SJCRH30 (cell line): Measurements from ENCODE around the gene LIN37. TPM values are rescaled to one million over a fixed set of nuclear protein-coding genes. Genes with fewer than 3 reads are reported as not detected.

ENCODE experiments used
- DNase-seq, 2 experiments: peaks; one replicate each; pipeline ENCODE4 v3.0.0-alpha.2; 2015 to 2020
- H3K27ac ChIP-seq: fragments of 250-450 bp; sonication (Bioruptor Pico); 2 replicates; pipeline ENCODE4 v1.5.1; 2020; ENCODE audit warnings: mild to moderate bottlenecking, moderate library complexity
- H3K27me3 ChIP-seq: fragments of 250-450 bp; sonication (Bioruptor Pico); 2 replicates; pipeline ENCODE4 v1.5.1; 2020; ENCODE audit warnings: mild to moderate bottlenecking, moderate library complexity
- H3K36me3 ChIP-seq: fragments of 250-450 bp; sonication (Bioruptor Pico); 2 replicates; pipeline ENCODE4 v1.5.1; 2020; ENCODE audit warnings: mild to moderate bottlenecking, moderate library complexity
- H3K4me1 ChIP-seq: fragments of 250-450 bp; sonication (Bioruptor Pico); 2 replicates; pipeline ENCODE4 v1.5.1; 2020; ENCODE audit warnings: mild to moderate bottlenecking, moderate library complexity
- H3K4me3 ChIP-seq: fragments of 250-450 bp; sonication (Bioruptor Pico); 2 replicates; pipeline ENCODE4 v1.5.1; 2020; ENCODE audit warnings: mild to moderate bottlenecking, moderate library complexity
- H3K9me3 ChIP-seq: fragments of 250-450 bp; sonication (Bioruptor Pico); replicated peaks from 2 replicates; pipeline ENCODE4 v1.5.1; 2020; ENCODE audit warnings: mild to moderate bottlenecking, moderate library complexity
- total RNA-seq: library from RNA; depleted of rRNA; stranded (reverse); fragments of >200 nt; shearing (Covaris generic); gene quantifications from 2 replicates; pipeline ENCODE4 v1.2.3, GENCODE V29; 2014

LIN37 gene
- total RNA-seq, 1 experiment from 2014 or later, result 4.9 TPM

GRCh38 chr19:35746087-35746462, 2.3 kb upstream of the LIN37 start:
- Histone ChIP-seq H3K27me3 (no peaks in the 10 kb centered on the region), H3K4me1 (0 out of 2 replicates have a peak, but pooled peaks cover 5% of the 10 kb centered on the region), H3K27ac (no peak overlapping the region)

GRCh38 chr19:35746531-35746930, 1.8 kb upstream of the LIN37 start:
- no peak for DNase-seq
- Histone ChIP-seq H3K4me3 (no peak overlapping the region), H3K4me1 (0 out of 2 replicates have a peak, but pooled peaks cover 5% of the 10 kb centered on the region), H3K9me3 (no peaks in the 10 kb centered on the region), H3K36me3 (no peaks in the 10 kb centered on the region), H3K27me3 (no peaks in the 10 kb centered on the region), H3K27ac (no peak overlapping the region)

More at GRCh38 chr19:35746087-35746462, 2.3 kb upstream of the LIN37 start:
- DNase-seq, result no peak
- Histone ChIP-seq H3K4me3 (peak overlapping the region; percentile 74), H3K36me3 (no peaks in the 10 kb centered on the region), H3K9me3 (no peaks in the 10 kb centered on the region)

- H3K27me3 ChIP-seq, result no peaks in the 10 kb centered on the region
- DNase-seq, result no peak
- peaks cover 5% of the 10 kb centered on the region; the same call in 1 of the 2 replicates for H3K36me3 ChIP-seq
- H3K4me1 ChIP-seq, result 0 out of 2 replicates have a peak, but pooled peaks cover 5% of the 10 kb centered on the region
- H3K27ac ChIP-seq, result no peak overlapping the region
- H3K4me3 ChIP-seq, result no peak overlapping the region
- H3K9me3 ChIP-seq, result no peaks in the 10 kb centered on the region
These were observed 1.8 kb downstream of the LIN37 start for GRCh38 chr19:35750167-35750566.

GRCh38 chr19:35751839-35752745, 3.7 kb downstream of the LIN37 start:
- no peaks in the 10 kb centered on the region for H3K27me3 ChIP-seq
- H3K4me3 ChIP-seq, result no peak overlapping the region
- no peak for DNase-seq
- peaks cover 5% of the 10 kb centered on the region; the same call in 1 of the 2 replicates for H3K36me3 ChIP-seq
- peaks cover 8% of the 10 kb centered on the region; the same call in 1 of the 2 replicates for H3K4me1 ChIP-seq
- no peaks in the 10 kb centered on the region for H3K9me3 ChIP-seq
- no peak overlapping the region for H3K27ac ChIP-seq

GRCh38 chr19:35752746-35753350, 4.5 kb downstream of the LIN37 start:
- H3K27me3 ChIP-seq, result no peaks in the 10 kb centered on the region
- peaks cover 5% of the 10 kb centered on the region; the same call in 1 of the 2 replicates for H3K36me3 ChIP-seq

GRCh38 chr19:35753634-35754369, 5.4 kb downstream of the LIN37 start:
- DNase-seq, result no peak
- Histone ChIP-seq H3K36me3 (peaks cover 5% of the 10 kb centered on the region; the same call in 1 of the 2 replicates), H3K9me3 (no peaks in the 10 kb centered on the region), H3K27me3 (no peaks in the 10 kb centered on the region), H3K27ac (no peak overlapping the region), H3K4me3 (no peak overlapping the region), H3K4me1 (peaks cover 10% of the 10 kb centered on the region; the same call in 1 of the 2 replicates)

More at GRCh38 chr19:35752746-35753350, 4.5 kb downstream of the LIN37 start:
- Histone ChIP-seq H3K4me3 (no peak overlapping the region), H3K4me1 (peaks cover 8% of the 10 kb centered on the region; the same call in 1 of the 2 replicates), H3K9me3 (no peaks in the 10 kb centered on the region), H3K27ac (no peak overlapping the region)
- DNase-seq, result no peak

- Histone ChIP-seq H3K27me3 (no peaks in the 10 kb centered on the region), H3K4me3 (no peak overlapping the region), H3K36me3 (peaks cover 5% of the 10 kb centered on the region; the same call in 1 of the 2 replicates), H3K9me3 (no peaks in the 10 kb centered on the region), H3K4me1 (peaks cover 8% of the 10 kb centered on the region; the same call in 1 of the 2 replicates), H3K27ac (no peak overlapping the region)
- DNase-seq, result no peak
These were observed 6.2 kb downstream of the LIN37 start for GRCh38 chr19:35754370-35755130.

GRCh38 chr19:35755131-35755549, 6.8 kb downstream of the LIN37 start:
- no peaks in the 10 kb centered on the region for H3K9me3 ChIP-seq
- no peak for DNase-seq
- no peak overlapping the region for H3K4me3 ChIP-seq
- no peak overlapping the region for H3K27ac ChIP-seq
- no peaks in the 10 kb centered on the region for H3K27me3 ChIP-seq
- peaks cover 8% of the 10 kb centered on the region; the same call in 1 of the 2 replicates for H3K4me1 ChIP-seq
- peaks cover 5% of the 10 kb centered on the region; the same call in 1 of the 2 replicates for H3K36me3 ChIP-seq

- Histone ChIP-seq H3K4me1 (peaks cover 8% of the 10 kb centered on the region; the same call in 1 of the 2 replicates), H3K27ac (no peak overlapping the region)
- DNase-seq, result no peak
These were observed 7.4 kb downstream of the LIN37 start for GRCh38 chr19:35755550-35756376.

GRCh38 chr19:35756377-35757230, 8.2 kb downstream of the LIN37 start, which contains the start of gene HSPB6:
Gene HSPB6 (minus strand): TSS chr19:35757029. CDS start chr19:35757008, 21 bp downstream.
- DNase-seq, result no peak
- peak within 1 kb of the TSS; percentile 89 for H3K27ac ChIP-seq
- H3K4me1 ChIP-seq, result peaks cover 8% of the 10 kb centered on the region; the same call in 1 of the 2 replicates
- H3K9me3 ChIP-seq, result no peaks in the 10 kb centered on the region
- H3K4me3 ChIP-seq, result peak within 1 kb of the TSS; percentile 91
- no peaks in the 10 kb centered on the region for H3K27me3 ChIP-seq
- peaks cover 16% of the 10 kb centered on the region; the same call in 1 of the 2 replicates for H3K36me3 ChIP-seq

More at GRCh38 chr19:35755550-35756376, 7.4 kb downstream of the LIN37 start:
- H3K27me3 ChIP-seq, result no peaks in the 10 kb centered on the region
- H3K36me3 ChIP-seq, result peaks cover 11% of the 10 kb centered on the region; the same call in 1 of the 2 replicates
- H3K9me3 ChIP-seq, result no peaks in the 10 kb centered on the region
- H3K4me3 ChIP-seq, result no peak overlapping the region

GRCh38 chr19:35757231-35757748, 8.9 kb downstream of the LIN37 start:
- H3K36me3 ChIP-seq, result peaks cover 16% of the 10 kb centered on the region; the same call in 1 of the 2 replicates
- peaks cover 8% of the 10 kb centered on the region; the same call in 1 of the 2 replicates for H3K4me1 ChIP-seq
- peak; percentile 89 for DNase-seq
- no peaks in the 10 kb centered on the region for H3K9me3 ChIP-seq
- H3K27ac ChIP-seq, result peak overlapping the region; percentile 89
- H3K4me3 ChIP-seq, result peak overlapping the region; percentile 91
- no peaks in the 10 kb centered on the region for H3K27me3 ChIP-seq
